Stimulated activated CD4-positive, alpha-beta T cell treated with anti-CD3 and anti-CD28 coated beads, Interleukin-2, amount 100 ng/mL, for 24 hours (primary cell): ENCODE measurements around the gene CLTB.
A peak's percentile ranks its signal among the peaks of the same experiment; 100 is the strongest.
"Not testable (repeated sequence)": the region's sequence is repeated elsewhere in the genome, so short reads cannot be mapped to it uniquely, and the experiment has no call there.

Experiments used
- DNase-seq, 2 donors: peaks; one replicate each; pipeline ENCODE4 v3.0.0-alpha.2; 2020

CLTB gene

DNA sequence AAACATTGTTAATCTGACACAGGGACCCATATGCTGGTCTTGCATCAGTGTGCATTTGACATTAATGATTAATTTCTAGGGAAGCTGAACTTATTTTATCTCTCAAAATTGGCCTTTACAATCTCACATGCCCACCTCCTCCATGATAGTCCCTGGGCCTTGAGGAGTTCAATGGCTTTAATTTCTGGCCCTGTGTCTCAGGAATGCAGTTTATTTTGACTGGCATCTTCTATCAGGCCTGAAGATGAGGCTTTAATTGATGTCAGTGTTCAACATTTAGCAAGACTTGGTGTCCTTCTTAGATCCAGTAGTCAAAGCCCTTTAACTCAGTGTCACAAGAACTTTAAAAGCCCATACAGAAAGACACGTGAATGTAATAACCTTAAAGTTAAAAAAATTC, 10.5 kb upstream of the CLTB start:
- DNase-seq: no peak

GRCh38 chr5:176425791-176426190, 9.5 kb upstream of the CLTB start:
- no peak for DNase-seq

DNA sequence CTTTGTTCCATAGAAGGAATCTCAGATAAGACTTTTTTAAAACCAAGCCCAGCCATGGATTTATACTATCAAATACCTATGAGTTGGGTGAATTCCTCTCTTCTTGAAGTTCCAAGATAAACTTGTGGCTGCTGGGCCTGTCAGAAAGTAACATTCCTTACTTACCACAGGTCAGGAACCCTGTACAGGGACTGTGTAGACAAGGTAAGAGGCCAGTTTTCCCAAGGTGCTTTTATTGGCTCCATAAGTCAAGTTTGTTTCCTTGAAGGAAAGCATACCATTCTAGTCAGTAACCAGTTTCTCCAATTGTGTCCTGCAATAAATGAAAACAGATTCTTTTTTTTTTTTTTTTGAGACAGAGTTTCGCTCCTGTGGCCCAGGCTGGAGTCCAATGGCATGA, 8.8 kb upstream of the CLTB start:
- no peak for DNase-seq

- DNase-seq: no peak
Measured at GRCh38 chr5:176424181-176424580, 7.8 kb upstream of the CLTB start.

GRCh38 chr5:176420972-176421544, 4.7 kb upstream of the CLTB start:
- no peak for DNase-seq

DNA sequence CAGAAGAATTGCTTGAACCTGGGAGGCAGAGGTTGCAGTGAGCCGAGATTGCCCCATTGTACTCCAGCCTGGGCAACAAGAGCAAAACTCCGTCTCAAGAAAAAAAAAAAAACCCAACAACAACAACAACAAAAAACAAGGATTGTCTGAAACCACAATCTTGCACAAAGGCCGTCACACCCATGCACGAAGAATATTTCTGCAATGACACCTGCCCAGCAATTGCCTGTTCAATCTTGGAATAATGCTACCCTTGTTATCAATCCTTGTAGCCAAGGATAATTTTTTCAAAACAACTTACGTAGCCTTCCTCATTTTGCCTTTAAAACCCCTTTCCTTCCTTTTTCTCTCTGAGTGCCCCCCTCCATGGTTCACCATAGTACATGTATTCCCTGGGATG, 3.7 kb upstream of the CLTB start:
- DNase-seq: no peak

DNA sequence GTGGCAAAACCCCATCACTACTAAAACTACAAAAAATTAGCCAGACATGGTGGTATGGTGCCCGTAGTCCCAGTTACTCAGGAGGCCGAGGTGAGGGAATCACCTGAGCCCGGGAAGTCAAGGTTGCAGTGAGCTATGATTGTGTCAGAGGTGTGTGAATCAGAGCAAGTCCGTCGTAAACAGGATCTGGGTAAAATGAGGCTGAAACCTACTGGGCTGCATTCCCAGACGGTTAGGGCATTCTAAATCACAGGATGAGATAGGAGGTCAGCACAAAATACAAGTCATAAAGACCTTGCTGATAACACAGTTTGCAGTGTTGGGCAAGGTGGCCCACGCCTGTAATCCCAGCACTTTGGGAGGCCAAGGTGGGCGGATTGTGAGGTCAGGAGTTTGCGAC, 1.9 kb upstream of the CLTB start:
- DNase-seq: no peak

GRCh38 chr5:176416965-176417364, 626 bp upstream of the CLTB start:
- DNase-seq: no peak

- peak in 1 of 2 donors; percentile 13 for DNase-seq
Measured at GRCh38 chr5:176415240-176415951, 943 bp downstream of the CLTB start.

- no peak for DNase-seq
Measured at GRCh38 chr5:176414704-176415103, 1.6 kb downstream of the CLTB start.

DNA sequence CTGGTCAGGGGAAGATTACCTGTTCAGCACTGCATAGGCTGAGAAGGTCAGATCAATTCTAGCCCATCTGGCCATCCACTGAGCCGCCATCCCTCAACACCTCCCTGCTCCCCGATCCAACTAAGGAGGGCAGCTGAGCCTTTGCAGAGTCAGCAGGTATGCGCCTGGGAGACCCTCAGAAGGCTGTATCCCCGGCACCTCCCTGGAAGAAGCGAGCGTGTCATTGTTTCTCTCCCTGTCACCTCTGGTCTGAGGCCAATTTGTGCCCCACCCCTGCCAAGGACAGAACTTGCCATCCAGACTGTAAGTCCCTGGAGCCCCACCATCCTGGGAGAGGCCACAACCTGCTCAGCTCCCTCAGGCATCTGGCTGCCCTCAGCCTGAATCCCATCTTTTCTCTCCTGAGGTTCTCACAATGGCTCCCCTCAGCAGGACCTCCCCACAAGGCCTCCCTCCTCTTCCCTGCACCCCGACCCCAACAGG, 2.6 kb downstream of the CLTB start:
- DNase-seq: no peak

DNA sequence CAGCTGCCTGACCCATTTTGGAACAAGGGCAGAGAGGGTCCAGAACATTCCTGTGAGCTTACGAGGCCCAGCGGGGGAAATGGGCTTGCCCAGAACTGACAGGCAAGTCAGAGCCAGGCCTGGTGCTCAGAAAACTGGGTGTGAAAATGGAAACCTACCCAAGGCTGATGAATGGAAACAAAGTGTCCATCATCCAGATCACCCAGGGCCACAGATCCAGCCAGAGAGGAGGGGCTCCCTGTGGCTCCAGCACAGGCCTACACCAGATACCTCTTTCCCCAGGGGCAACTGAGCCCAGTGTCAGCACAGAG, 3.1 kb downstream of the CLTB start:
- DNase-seq: no peak

DNA sequence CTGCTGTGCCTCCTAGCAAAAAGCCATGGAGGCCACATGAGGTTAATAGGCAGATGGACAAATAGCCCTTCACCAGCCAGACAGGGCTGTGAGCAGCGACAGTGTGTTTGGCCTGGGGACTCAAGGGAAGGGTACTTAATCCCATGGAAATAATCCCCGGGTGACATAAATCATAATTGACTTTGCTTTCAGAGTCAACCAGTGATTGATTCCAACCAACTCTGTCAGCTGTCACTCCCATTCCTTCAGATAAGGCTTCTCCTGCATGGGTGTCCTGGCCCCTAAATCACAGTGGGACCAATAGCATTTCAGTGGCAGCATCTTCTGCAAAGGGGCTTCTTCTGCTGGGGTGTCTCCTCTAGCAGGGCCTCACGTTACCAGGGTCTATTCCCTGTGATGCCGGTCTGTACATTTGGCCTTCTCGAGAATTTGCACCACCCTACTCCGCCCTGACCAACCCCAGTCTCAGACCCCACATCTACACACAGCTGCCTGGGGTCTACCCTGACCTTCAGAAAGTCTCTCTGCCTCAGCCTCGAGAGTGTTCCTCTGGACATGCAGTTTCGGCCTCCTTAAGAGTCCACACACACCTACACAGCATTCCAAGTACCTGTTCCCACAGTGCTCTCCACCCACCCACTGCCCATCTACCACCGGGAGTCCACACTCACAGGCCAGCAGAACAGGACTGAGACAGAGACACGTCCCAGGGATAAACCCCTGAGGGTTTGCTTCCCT, 3.7 kb downstream of the CLTB start:
- no peak for DNase-seq

- DNase-seq: no peak
Measured at GRCh38 chr5:176410486-176411180, 5.7 kb downstream of the CLTB start.

DNA sequence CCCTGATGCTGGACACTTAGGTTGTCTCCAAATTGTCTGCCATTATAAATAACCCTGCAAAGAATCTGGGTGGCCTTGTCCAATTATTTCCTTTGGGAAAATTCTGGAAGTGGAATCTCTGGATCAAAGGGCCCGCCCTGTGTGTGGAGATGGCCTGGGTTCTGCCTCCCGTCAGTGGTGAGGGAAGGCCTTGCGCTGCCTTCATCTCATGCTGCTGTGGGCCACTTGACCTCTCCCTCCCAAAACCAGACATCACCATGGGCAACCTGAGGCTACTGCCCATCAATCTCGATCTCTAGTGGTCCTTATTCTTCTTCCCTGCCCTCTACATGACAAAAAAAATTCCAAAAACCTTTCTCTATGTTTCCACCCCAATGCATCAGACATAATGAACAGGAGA, 6.6 kb downstream of the CLTB start:
- no peak for DNase-seq

GRCh38 chr5:176408590-176408989, 7.7 kb downstream of the CLTB start:
- no peak for DNase-seq

GRCh38 chr5:176408252-176408573, 8.1 kb downstream of the CLTB start:
- not testable (repeated sequence) for DNase-seq

GRCh38 chr5:176407456-176408251, 8.7 kb downstream of the CLTB start:
- DNase-seq: no peak

DNA sequence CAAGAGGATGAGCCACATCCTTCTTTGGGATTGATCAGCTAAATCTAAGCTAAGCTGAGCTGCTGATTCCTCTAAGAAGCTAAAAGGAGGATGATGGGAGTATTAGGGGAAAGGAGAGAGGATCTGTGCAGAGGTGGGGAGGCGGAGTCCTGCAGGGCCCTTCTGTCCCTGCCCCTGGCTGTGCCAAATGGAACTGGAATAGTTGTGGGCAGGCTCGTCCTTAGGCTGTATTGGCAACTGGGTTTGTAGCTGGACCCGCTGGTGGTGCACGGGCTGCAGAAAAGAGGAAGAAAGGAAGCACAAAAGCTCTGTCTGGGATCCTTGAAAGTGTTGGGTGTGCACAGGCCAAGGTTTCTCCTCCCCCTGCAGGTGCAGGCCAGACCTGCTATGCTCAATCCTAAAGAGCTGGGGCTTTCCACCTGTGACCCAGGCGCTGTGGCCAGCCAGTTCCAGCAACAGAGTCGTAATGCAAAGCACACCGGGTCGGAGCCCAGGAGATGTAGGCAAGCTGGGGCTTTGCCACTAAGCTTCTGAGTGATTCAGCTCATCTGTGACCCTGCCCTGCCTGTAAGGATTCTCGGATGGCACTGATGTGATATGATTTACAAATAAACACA, 9.8 kb downstream of the CLTB start:
- no peak for DNase-seq

GRCh38 chr5:176405656-176406435, 10.5 kb downstream of the CLTB start:
- no peak for DNase-seq
